SK-N-DZ (cell line): ENCODE measurements around the gene CPED1.
"Not testable (repeated sequence)": the region's sequence is repeated elsewhere in the genome, so short reads cannot be mapped to it uniquely, and the experiment has no call there.

Experiments
- DNase-seq: peaks from one replicate; pipeline ENCODE4 v3.0.0-alpha.2; 2015; ENCODE audit warnings: low spot score

Gene CPED1

DNA sequence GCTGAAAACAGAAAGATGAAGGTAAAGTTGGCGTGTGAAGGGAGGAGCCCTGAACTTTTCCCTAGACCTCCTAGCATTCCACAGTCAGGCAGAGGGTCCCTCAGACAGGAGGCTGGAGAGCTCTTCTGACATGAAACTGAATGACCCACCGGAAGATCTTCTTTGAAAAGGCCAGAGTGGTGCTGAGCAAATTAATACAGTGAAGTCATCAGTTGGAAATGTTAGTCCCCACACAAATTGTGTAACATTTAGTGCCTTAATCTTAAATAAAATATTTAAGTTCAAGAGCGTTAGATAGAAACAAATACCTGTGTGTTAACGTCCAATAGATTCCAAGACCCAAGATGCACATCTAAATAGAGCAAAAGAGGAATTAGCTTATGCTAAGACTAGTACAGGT, 291.3 kb downstream of the CPED1 start:
- no peak for DNase-seq

- no peak for DNase-seq
Observed at GRCh38 chr7:121280656-121281055, 292.1 kb downstream of the CPED1 start.

DNA sequence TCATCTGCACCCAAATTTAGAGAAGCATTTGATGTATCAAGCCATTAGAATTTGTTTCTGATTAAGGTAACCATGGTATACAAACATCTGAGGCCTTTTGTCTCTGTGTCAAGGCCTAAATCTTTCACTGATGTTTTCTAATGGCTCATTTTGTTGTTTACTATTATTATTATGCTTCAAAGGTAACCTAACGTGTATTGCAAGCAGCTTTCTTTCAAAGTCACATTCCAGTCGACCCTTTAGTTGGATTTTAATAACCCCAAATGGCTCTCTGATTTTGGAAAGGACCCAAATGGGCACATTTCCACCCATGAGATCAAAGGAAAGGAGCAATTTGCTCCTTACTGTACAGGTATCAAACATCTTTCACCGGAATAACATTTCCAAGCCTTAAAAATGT, 293.6 kb downstream of the CPED1 start:
- DNase-seq: no peak

DNA sequence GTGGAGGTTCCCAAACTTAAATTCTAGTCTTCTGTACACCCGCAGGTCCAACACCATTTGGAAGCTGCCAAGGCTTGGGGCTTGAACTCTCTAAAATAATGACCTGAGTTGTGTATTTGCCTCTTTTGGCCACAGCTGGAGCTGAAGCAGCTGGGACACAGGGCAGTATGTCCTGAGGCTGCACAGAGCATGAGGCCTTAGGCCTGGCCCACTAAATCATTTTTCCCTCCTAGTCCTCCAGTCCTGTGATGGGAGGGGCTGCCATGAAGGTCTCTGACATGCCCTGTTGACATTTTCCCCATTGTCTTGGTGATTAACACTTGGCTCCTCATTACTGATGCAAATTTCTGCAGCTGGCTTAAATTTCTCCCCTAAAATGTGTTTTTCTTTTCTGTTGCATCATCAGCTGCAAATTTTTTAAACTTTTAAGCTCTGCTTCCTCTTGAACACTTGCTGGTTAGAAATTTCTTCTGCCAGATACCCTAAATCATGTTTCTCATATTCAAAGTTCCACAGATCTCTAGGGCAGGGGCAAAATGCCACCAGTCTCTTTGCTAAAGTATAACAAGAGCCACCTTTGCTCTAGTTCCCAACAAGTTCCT, 296.7 kb downstream of the CPED1 start:
- DNase-seq: no peak

GRCh38 chr7:121286186-121286585, 297.7 kb downstream of the CPED1 start:
- no peak for DNase-seq

DNA sequence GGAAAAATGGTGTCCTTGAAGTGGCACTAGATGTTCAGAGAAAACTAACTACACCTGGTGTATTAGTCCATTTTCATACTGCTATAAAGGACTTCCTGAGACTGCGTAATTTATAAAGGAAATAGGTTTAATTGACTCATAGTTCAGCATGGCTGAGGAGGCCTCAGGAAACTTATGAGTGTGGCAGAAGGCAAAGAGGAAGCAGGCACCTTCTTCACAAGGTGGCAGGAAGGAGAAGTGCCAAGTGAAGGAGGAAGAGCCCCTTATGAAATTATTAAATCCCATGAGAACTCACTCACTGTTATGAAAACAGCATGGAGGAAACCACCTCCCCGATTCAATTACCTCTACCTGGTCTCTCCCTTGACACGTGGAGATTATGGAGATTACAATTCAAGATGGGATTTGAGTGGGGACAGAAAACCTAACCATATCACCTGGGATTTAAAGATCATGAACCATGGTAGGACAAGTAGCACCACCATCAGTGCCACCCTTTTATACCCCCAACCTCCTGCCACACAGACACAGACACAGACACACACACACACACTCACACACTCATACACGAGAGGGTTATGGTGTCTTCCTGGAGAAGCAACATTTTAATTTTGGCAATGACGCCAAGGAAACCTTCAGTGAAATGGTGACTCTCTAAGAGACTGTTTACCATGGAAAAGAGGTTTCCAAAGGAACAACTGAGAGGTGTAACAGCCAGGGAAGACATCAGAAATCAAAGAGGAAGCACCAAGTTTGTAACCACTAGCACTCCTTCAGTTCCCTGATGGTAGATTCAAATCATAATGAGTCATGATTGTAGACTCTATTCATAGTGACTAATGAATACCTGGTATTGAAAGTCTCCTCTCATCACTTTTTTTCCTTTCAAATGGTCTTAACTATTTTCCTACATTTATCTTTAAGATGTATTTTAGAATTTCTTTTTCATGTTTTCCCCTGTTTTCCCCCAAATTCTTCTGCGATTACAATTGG, 298.5 kb downstream of the CPED1 start:
- DNase-seq: no peak

DNA sequence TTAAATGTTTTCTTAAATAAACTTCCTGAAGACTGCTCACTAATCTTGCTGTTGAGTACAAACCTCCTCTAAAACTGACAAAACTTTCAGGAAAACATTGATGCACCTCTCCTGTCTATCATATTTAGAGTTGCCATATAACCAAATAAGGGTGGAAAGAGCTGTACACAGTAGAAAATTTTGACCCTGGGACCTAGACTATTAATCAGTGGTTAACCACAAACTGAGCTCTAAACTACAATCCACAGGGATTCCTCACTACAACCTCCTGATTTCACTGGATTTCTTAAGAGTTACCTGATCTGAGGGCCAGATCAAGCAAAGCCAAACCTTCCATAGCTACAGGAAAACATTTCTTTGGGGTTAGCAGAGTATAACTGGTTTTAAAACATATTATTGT, 300.4 kb downstream of the CPED1 start:
- DNase-seq: no peak

DNA sequence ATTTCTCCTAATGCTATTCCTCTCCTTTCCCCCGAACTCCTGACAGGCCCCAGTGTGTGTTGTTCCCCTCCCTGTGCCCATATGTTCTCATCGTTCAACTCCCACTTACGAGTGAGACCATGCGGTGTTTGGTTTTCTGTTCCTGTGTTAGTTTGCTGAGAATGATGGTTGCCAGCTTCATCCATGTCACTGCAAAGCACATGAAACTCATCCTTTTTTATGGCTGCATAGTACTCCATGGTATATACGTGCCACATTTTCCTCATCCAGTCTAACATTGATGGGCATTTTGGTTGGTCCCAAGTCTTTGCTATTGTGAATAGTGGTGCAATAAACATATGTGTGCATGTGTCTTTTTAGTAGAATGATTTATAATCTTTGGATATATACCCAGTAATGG, 301.4 kb downstream of the CPED1 start:
- DNase-seq: not testable (repeated sequence)

DNA sequence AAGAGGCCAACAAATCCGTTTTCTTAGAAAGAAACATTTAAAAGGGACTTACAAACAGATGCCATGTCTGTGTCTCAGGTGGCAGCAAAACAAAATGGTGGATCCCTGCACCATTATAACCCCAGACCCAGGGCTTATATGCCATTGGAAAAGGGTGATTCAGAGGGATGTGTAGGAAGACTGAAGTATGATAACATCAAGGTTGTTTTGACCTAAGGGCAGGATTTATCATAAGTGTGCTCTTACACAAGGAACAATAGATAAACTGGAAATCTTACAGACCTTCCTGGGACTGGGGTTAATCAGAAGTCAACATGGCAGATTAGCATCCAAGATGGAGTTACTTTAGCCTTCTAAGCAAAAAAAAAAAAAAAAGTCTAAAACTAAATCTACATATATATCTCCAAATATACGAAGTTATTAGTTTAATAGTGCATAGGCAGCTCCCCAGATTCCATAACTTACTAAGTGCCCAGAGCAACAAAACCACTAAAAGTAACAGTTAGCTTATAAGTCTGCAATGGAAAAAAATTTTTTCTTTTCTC, 306.0 kb downstream of the CPED1 start:
- no peak for DNase-seq

- no peak for DNase-seq
Observed at GRCh38 chr7:121297843-121298242, 309.3 kb downstream of the CPED1 start.

- DNase-seq: no peak
Observed at GRCh38 chr7:121298831-121299239, 310.3 kb downstream of the CPED1 start.

GRCh38 chr7:121300685-121301420, 312.3 kb downstream of the CPED1 start:
- DNase-seq: no peak

DNA sequence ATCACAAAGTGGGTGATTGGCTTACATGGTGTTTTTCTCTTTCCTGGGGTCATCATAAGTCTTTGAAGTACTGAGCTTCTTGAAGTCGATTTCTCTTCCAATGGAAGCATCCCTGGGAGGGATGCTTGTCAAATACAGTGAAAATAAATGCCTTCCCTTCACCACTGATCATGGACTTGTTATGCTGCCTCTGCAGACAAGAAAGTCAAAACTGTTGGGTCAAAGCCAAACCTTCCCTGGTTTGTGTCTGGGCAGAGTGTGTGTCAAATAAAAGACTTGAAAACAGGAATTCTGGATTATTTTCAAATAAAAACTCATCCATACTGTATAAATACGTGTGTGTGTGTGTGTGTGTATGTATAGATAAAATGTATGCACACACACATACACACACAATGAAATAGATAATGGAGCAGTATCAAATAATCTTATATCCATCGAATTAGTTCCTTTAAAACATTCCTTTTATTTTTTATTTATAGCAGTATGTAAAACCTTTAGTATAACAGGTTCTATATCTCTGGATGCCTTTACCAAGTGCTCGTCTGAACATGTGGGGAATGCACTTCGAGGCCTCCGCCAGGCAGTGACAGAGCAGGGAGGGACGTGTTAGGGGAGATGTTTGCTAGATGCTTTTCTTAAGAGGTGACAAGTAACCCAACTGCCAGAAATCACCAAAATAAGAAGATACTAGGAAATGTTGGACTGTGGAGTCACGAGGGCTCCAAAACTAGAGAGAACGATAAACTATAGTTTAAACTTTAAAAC, 313.1 kb downstream of the CPED1 start:
- no peak for DNase-seq

- no peak for DNase-seq
Observed at GRCh38 chr7:121302214-121302745, 313.8 kb downstream of the CPED1 start.

GRCh38 chr7:121303422-121304101, 315.1 kb downstream of the CPED1 start:
- DNase-seq: no peak

- DNase-seq: no peak
Observed at GRCh38 chr7:121304102-121304658, 315.7 kb downstream of the CPED1 start.

DNA sequence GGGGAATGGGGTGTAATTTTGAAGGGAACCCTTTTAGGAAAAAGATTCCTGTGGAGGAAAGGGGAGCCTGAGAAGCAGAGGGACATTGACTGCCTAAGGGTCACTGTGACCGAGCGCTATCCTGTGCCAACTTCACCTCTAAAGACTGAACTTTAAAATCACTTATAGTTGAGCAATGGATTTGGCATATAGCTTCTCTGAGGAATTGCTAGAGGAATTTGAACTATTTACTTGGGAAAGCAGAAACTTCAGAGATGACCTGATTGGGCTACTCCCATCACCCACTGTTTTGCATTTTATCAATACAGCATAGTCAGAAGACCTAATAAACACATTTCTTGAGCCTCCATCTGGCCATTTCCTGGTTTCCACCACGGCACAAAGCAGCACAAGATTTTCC, 316.6 kb downstream of the CPED1 start:
- no peak for DNase-seq

GRCh38 chr7:121306565-121306964, 318.1 kb downstream of the CPED1 start:
- DNase-seq: no peak

GRCh38 chr7:121307021-121307574, 318.6 kb downstream of the CPED1 start:
- DNase-seq: no peak
